GM18508 (cell line): ENCODE results near the gene CTIF.
"Not testable (repeated sequence)": the region's sequence is repeated elsewhere in the genome, so short reads cannot be mapped to it uniquely, and the experiment has no call there.

Experiments
- ATAC-seq: cut with Tn5 transposase; IDR thresholded peaks from one replicate; pipeline ENCODE4 v1.9.1; 2021; ENCODE audit warnings: moderate number of reproducible peaks; ENCODE audit not compliant: insufficient read depth, unreplicated experiment

CTIF gene

DNA sequence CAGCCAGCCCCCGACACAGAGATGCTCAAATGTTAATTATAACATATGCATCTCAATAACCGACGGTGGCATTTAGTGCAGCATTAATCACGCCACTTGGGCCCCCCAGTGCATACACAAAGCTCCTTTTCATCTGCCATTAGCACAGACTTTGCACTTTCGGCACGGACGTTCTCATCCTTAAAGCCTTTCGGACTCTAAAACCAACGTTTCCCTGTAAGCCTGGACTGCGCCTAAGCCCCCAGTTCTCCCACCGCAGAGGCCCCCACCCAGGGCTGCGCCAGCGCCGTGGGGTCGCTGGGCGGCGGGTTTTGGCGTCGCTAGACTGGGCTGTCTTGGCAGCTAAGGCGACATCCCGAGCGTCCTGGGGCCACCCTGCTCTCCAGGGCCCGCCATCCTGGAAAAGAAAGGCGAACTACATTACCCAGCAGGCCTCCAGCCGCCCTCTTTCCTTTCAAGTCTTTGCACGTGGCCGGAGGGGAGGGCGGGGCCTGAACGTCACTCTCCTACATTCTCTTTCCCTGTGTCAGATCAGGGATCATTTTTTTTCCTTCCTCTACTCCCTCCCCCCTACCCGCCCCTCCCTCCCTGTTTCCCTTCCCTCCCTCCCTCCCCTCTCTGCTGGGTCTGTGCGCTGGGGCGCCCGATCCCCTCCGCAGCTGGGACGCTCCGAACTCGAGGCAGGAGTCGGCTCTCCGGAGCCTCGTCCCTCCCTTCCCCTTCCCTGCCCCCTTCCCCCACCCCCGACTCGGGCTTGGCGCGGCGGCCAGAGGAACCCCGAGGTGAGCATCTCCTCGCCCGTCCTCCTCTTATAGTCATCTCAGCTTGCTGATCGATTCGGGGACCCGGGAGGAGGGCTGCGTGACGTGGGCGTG, at the start of gene CTIF:
Gene CTIF (plus strand): TSS at position 501 of the 875 bp plus-strand sequence. CDS start 80,535 bp downstream, outside the sequence.
- no peak for ATAC-seq

- ATAC-seq: no peak
These were observed 48.1 kb upstream of the CTIF start for GRCh38 chr18:48490641-48491293.

- ATAC-seq: no peak
These were observed 46.0 kb upstream of the CTIF start for GRCh38 chr18:48492880-48493279.

- ATAC-seq: no peak
These were observed 45.2 kb upstream of the CTIF start for GRCh38 chr18:48493434-48494230.

GRCh38 chr18:48497863-48498262, 41.0 kb upstream of the CTIF start:
- ATAC-seq: no peak

GRCh38 chr18:48500517-48500916, 38.3 kb upstream of the CTIF start:
- no peak for ATAC-seq

DNA sequence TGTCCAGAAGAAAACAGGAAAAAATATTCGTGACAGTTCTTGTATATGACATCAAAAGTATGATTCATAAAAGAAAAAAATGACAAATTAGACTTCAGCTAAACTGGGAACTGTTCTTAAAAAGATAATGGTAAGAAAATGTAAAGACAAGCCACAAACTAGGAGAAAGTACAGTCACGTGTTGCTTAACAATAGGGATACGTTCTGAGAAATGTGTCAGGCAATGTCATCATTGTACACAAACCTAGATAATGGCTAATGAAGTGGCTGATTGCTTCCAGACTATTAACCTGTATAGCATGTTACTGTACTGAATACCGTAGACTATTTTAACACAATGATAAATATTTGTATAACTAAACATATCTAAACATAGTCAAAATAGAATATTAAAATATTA, 35.9 kb upstream of the CTIF start:
- no peak for ATAC-seq

DNA sequence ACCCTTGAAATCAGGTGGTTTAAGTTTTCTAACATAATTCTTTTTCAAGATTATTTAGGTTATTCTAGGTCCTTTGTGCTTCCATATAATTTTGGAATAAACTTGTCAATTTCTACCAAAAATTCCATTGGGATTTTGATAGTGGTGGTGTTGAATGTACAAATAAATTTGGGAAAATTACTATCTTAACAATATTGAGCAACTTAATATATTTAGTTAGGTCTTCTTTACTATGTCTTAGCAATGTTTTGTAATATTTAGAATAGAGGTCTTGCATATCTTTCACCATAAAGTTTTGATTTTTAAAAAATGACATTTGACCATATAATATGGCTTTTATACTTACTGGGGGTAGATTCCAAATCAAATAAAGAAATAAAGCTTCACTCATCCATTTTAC, 34.0 kb upstream of the CTIF start:
- ATAC-seq: no peak

DNA sequence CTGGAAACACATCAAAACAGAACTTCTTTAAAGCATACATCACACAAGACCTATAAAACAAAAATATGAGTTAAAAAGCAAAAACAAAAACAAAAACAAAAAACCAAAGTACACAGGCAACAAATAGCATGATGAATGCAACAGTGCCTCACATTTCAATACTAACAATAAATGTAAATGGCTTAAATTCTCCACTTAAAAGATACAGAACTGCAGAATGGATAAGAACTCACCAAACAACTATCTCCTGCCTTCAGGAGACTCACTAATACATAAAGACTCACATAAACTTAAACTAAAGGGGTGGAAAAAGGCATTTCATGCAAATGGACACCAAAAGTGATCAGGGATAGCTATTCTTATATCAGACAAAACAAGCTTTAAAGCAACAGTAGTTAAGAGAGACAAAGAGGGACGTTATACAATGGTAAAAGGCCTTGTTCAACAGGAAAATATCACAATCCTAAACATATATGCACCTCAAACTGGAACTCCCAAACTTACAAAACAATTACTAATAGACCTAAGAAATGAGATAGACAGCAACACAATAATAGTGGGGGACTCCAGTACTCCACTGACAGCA, 31.8 kb upstream of the CTIF start:
- ATAC-seq: not testable (repeated sequence)

DNA sequence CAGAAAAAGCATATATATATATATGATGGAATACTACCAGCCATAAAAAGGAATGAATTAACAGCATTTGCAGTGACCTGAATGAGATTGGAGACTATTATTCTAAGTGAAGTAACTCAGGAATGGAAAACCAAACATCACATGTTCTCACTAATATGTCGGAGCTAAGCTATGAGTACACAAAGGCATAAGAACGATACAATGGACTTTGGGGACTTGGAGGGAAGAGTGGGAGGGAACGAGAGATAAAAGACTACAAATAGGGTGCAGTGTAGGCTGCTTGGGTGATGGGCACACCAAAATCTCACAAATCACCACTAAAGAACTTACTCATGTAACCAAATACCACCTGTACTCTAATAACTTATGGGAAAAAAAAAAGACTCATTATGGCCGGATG, 26.3 kb upstream of the CTIF start:
- not testable (repeated sequence) for ATAC-seq

GRCh38 chr18:48514786-48515185, 24.0 kb upstream of the CTIF start:
- ATAC-seq: no peak

DNA sequence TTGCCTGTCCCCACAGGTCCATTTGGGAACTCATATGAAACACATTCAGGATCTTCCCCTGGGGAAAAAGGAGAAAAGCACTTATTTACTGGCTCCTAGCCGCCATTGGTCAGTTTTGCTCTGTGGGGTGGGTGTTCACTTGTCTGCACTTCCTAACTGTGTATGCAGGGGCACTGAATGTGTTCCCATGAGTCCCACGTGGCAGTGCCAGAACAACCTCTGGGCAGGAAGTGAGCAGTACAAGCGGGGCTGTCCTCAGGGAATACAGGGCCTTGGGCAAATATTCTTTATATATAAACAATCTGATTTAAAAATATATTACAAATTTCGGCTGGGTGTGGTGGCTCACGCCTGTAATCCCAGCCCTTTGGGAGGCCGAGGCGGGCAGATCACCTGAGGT, 21.8 kb upstream of the CTIF start:
- no peak for ATAC-seq

GRCh38 chr18:48519431-48520100, 19.3 kb upstream of the CTIF start:
- ATAC-seq: no peak

- no peak for ATAC-seq
These were observed 17.1 kb upstream of the CTIF start for GRCh38 chr18:48521723-48522122.

DNA sequence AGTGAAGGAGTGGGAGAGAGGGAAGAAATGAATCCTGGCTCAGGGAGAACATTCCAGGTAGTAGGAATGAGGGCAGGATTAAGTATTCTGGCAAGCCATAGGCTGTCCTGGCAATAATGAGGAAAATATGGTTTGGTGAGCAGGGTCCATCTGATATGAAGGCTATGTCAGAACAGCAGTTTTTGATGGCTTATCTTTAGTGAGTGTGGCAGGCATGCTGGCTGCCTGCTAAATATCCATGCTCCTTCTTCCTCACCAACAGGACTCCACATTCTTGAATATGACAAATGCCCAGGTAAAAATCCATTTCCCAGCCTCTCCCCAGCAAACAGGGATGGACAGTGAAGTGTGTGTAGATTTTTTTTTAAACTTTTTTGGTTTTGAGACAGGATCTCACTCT, 13.2 kb upstream of the CTIF start:
- no peak for ATAC-seq

DNA sequence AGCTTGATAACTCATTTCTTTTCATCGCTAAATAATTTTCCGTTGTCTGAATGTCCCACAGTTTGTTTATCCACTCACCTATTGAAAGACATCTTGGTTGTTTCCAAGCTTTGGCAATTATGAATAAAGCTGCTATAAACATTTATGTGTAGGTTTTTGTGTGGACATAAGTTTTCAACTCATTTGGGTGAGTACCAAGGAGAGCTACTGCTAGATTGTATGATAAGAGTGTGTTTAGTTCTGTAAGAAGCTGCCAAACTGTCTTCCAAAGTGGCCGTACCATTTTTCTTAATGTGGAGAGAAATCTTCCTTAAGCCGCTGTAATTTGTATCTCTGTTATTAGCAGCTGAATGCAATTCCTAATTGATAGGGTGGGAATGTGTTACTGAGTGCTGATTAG, 11.4 kb upstream of the CTIF start:
- ATAC-seq: no peak

- ATAC-seq: no peak
These were observed 10.0 kb upstream of the CTIF start for GRCh38 chr18:48528861-48529260.

DNA sequence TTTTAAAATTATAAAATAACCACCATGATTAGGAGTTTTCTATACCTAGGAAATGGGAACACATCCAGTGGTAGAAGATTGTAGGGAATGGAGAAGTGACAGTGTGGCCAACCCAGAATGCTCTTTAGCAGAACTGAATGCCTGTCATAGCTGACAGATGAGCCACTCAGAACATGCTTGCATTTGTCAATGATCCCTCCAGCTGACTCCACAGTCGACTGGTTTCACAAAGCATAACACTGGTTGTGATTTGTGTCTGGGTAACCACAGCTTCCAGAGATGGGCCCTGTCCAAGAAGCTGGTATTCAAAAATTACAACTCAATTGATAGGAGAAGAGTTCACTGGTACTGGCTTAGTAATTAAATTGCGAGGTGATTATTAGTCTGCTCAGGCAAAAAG, 9.0 kb upstream of the CTIF start:
- no peak for ATAC-seq

DNA sequence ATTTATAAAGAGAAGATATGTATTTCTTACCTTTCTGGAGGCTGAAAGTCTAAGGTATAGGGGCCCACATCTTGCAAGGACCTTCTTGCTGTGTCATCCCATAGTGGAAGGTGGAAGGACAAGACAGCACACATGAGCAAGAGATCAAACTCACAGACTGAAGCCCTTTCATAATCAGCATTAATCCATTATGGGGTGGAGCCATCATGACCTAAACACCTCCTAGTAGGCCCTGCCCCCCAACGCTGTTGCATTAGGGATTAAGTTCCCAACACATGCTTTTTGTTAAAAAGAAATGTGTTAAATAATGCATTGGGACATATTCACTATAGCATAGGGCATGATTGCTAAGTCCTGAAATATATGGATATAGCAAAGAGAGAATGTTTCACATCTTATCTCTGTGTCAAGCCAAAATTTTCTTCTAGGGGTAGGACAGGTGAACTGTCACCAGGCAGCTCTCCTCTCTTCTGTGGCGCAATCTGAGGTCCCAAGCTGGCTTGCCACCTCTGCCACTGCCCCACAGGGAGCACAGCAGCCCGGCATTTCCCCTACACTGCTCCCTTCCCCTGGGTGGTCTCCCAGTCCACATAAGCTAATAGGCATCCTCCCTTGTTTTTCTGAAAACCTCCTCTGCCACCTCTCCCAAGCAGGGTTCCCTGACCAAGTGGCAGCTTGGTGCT, 8.3 kb upstream of the CTIF start:
- ATAC-seq: no peak

DNA sequence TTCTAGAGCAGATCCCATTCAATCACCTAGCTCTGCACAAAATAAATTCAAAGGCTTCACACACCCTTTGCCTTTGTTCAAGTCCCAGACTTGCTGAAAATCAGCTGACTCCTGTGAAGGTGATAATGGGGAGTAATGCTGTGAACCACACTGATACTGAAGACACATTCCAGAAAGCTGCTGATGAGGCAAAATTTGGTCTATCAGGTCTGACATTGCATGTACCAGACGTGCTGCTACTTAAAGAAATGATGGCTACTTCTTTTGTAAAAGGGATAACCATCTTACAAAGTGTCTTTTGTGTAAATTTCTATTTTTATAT, 7.8 kb upstream of the CTIF start:
- ATAC-seq: no peak
